NK-92 (cell line): ENCODE data around the gene TPP2.

Source experiments
- DNase-seq: peaks from one replicate; lab custom pipeline; 2025; ENCODE audit not compliant: unreplicated experiment; lab: John Stamatoyannopoulos, UW

The TPP2 gene

GRCh38 chr13:102721800-102722231 is 125.0 kb downstream of the TPP2 start:
- DNase-seq, result no peak

- DNase-seq, result no peak
These were observed 128.1 kb downstream of the TPP2 start for GRCh38 chr13:102724923-102725322.

GRCh38 chr13:102726430-102726829 is 129.6 kb downstream of the TPP2 start:
- no peak for DNase-seq
